Activated CD4-positive, alpha-beta T cell treated with anti-CD3 and anti-CD28 coated beads for 1 hour (primary cell): ENCODE data around the gene NUDT19.
A peak's percentile ranks its signal among the peaks of the same experiment; 100 is the strongest.
"Not testable (repeated sequence)": the region's sequence is repeated elsewhere in the genome, so short reads cannot be mapped to it uniquely, and the experiment has no call there.

Source experiments
- DNase-seq: peaks from one replicate; pipeline ENCODE4 v3.0.0-alpha.2; 2020

Gene NUDT19

DNA sequence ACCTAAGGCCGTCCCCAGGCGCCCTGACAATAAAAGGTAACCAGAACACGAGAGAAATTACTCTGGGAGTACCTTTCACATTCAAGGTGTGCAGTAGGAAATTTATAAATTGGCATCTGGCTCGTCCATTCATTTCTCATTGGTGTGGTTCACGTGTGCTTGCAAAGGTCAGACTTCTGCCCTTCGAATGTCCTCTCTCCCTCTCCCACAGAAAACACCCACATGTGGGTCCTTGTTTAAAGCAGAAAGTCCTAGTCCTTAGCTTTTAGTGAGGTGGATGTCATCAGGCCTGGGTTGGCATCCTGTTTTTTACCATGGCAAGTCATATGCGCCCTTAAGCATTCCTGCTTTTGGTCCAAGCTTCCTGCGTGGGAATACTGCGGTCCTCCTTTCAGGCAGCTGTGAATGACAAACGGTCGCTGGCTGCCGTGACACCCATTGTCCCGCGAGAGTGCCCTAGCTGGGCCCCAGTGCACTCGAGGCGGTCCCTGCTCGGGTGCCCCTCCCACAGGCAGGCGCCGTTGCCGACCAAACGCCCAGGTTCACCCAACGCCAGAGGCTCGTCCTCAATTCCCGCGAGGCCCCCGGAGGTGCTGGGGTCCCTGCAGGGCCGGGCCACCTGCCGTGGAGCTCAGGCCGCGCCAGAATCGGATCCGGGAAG is at the start of gene NUDT19:
TSS of gene NUDT19 (plus strand) at position 531 of the 661 bp plus-strand sequence. CDS start 140 bp downstream, outside the sequence.
- peak; percentile 63 for DNase-seq

DNA sequence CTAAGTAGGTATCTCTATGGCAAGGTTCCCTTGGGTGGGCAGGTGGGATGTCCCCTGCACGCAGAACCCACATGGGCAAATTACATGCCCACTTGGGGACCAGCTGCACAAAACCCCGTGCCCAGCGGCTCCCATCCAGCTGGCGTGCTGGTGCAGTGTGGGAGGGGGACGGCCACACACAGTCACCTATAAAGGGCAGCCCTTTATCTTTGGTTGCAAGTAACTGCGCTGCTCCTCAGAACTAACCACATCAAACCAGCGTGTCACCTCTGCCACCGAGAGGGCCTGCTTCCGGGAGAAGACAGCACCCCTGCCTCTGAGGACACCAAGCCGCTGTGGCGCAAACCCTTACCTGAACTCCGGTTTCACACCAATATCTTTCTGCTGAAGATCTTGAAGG is 48.9 kb upstream of the NUDT19 start:
- DNase-seq = peak; percentile 41

DNA sequence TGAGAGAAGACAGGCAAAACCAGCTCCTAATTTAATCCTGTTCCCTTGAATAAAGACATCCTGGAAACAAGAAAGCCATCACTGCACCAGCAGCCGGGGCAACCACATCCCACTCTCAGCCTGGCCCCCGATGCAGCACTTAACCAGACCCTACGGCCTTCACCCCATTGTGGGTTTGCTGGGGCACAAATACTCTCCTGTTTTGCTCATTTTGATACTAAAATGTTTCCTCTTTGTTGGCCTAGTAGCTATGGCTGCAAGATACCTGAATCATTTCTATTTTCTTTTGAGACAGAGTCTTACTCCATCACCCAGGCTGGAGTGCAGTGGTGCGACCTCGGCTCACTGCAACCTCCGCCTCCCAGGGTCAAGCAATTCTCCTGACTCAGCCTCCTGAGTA is 45.1 kb upstream of the NUDT19 start:
- DNase-seq = no peak

DNA sequence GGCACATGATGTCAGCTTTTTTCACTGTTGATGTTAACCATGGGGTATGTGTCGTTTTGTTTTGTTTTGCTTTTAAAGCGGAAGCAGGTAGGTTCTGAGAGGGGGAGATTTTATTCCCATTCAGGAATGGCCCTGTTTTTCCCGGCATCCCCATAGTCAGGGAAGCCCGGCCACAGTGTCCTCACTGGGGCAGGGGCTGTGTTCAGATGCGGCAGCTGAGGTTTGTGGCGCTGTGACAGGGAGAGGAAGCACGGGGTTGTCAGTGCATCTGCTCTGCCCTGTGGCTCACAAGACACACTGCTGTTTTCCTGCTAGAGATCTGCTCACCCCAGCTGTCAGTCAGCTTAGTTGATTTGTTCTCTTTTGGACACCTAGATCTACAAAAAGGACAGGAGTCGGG is 44.3 kb upstream of the NUDT19 start:
- DNase-seq = no peak

DNA sequence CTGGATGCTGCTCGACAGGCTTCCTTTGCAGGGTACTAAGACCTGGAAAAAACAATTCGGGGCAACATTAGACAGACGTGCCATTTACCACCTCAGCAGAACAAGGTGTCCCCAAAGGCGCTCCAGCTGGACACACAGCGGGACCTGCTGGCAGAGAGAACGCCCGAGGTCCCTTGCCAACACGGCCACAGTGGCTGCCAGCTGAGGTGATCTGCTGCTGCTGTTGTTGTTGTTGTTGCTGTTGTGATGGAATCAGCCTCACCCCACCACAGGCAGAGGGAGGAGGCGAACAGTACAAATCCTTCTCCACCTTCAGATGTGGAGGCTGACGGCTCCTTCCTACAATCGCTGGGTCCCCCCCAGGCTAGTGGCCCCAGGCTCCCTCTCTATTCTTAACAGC is 41.9 kb upstream of the NUDT19 start:
- no peak for DNase-seq

DNA sequence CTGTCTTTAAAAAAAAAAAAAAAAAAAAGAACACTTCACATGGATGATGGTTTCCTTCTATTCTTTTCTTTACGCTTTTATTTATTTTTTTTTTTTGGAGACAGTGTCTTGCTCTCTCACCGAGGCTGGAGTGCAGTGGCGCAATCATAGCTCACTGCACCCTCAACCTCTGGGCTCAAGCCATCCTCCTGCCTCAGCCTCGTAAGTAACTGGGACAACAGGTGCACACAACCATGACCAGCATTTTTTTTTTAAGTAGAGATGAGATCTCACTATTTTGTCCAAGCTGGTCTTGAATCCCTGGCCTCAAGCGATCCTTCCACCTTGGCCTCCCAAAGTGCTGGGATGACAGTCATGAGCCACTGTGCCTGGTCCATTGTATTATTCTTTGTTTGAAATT is 41.0 kb upstream of the NUDT19 start:
- DNase-seq = no peak

DNA sequence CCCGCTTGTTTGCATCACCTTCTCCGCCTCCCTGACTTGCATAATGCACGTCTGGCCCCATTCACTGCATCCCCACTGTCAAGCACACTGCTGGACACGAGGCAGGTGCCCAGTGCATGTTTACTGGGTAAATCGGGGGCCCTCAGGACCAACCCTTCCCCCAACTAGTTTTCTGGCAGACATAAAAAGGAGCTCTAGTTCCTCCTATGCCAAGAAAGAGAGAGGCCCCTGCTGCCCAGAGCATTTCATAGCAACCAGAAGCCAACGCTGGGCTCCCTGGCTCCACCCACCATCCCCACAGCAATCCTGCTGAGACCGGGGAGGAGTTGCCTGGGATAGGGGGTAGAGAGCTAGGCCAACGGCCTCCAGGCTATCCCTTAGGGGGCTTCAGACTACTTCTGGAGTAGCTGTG is 39.9 kb upstream of the NUDT19 start:
- DNase-seq = no peak

DNA sequence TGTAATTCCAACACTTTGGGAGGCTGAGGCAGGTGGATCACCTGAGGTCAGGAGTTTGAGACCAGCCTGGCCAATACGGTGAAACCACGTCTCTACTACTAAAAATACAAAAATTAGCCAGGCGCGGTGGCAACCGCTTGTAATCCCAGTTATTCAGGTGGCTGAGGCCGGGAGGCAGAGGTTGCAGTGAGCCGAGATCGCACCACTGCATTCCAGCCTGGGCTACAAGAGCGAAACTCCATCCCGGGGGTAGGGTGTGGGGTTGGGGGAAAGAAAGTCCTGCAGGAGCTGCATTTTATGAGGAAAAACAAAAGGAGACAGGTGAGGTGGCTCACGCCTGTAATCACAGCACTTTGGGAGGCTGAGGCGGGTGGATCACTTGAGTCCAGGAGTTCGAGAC is 39.3 kb upstream of the NUDT19 start:
- DNase-seq = not testable (repeated sequence)

DNA sequence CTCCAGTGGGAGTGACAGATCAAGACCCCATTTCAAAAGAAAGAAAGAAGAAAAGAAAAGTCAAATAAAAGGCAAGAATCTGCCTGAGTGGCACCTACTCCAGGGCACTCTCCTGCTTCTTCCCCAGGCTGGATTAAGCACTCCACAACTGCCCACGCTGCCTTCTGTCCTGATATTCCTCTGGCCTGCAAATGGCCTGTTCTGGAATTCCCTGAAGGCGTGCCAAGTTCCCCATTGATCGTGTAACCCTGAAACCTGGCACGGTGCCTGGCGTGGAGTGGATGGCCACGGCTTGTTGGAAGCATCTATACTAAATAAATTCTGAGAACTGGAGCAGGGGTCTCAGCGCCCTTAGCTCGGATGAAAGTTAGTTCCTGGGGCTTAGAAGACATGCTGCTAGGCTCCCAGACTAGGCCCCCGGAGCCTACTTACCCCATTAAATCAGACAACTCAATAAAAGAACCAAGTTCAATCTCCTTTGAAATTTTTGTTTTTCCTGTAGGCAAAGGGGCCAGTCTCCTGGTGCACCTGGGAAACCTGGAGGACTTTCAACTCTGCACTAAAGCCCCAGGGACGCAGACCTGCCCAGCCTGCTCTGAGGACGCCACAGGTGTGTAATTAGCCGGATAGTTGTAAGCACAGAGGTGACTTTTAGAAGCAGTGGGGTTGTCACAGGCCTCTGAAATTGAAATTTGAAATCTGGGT is 38.6 kb upstream of the NUDT19 start:
- no peak for DNase-seq

DNA sequence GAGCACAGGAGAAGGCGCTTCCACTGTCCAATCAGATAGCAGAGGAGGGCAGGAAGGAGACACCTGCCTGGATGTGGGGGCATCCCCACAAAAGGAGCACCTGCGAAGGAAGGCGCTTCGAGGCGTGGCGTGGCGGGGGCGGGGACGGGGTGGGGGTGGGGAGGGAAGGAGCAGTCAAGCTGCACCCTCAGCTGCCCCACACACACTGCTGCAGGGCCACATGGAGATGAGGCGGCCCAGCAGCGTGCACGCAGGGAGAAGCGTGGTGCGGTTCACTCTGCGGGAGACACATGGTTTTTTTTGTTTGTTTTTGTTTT is 38.1 kb upstream of the NUDT19 start:
- DNase-seq = no peak

DNA sequence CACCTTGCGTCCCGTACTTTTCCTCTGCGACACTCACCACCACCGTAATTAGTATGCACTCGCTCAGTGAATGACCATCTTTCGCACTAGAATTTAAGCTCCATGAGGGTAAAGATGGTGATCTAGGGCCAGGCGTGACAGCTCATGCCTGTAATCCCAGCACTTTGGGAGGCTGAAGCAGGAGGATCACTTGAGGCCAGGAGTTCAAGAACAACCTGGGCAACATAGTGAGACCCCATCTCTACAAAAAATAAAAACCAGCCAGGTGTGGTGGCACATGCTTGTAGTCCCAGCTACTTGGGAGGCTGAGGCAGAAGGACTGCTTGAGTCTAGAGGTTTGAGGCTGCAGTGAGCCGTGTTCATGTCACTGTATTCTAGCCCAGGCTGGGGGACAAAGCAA is 35.2 kb upstream of the NUDT19 start:
- not testable (repeated sequence) for DNase-seq

DNA sequence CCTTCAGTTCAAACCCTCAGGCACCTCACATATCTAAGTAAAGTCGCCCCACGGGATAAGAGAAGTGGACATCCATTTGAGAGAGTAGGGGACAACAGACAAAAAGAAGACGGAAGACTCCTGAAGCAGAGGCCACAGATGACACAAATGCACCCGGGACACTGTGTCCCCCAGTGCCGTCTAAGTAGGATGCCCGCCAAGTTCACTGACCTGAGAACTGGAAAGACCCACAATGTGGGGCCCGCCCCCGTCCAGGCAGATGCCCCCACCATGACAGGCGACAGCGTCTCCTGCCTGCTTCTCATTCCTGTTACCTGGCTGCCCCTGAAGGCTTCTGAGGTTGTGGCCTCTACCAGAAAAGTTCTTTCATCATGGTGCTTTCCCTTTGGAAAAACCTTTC is 33.5 kb upstream of the NUDT19 start:
- DNase-seq = no peak

DNA sequence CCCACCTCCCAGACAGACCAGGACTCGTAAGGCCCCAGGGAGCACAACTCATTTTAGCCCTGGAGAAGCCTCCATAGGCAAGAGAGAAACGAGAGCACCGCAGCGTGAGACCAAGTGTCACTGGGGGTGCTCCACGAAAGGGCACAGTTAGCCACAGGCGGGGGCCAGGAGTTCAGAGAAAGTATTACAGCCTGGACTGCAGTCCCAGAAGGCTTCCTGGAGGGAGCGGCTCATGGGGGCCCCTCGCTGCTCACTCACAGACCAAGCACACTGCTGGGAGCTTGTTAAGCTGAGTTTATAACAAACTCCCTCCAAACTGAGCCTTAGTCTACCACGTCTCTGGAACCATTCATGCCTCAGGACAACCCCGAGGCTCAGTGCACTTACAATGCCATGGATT is 33.1 kb upstream of the NUDT19 start:
- no peak for DNase-seq

DNA sequence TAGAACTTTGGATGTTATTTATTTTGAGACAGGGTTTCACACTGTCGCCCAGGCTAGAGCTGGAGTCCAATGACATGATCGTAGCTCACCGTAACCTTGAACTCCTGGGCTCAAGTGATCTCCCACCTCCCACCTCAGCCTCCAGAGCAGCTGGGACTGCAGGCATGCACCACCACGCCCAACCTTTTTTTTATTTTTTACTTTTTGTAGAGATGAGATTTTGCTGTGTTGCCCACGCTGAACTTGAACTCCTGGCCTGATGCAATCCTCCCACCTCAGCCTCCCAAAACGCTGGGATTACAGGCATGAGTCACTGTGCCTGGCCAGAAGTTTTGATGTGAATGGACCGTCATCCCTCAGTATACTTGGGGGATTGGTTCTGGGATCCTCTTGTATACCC is 30.3 kb upstream of the NUDT19 start:
- DNase-seq = no peak

DNA sequence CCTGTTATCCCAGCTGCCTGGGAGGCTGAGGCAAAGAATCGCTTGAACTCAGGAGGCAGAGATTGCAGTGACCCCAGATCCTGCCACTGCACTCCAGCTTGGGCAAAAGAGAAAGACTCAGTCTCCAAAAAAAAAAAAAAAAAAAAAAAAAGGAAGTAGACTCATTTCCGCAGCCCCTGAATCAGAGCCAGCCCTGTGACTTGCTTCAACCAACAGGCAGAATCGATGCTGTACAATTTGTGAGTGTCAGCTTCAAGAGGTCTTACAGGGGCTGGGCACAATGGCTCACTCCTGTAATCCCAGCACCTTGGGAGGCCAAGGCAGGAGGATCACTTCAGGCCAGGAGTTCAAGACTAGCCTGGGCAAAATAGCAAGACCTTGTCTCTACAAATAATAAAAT is 29.4 kb upstream of the NUDT19 start:
- no peak for DNase-seq

DNA sequence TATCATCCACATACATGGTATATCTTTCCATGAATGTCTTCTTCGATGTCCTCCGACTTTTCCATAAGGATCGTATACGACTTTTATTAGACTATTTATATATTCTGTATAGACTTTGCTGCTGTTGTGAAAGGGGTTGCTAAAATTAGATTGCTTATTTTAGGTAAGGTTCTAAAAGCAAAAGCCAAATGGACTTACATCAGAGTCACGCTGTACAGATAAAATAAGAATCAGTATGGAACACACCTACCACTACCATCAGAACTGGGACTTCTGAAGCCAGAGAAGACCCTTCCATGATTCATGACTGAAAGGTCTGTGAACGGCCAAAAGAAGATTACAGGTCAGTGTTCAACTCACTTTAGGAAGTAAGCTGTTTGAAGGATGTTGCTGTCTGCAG is 25.5 kb upstream of the NUDT19 start:
- no peak for DNase-seq

DNA sequence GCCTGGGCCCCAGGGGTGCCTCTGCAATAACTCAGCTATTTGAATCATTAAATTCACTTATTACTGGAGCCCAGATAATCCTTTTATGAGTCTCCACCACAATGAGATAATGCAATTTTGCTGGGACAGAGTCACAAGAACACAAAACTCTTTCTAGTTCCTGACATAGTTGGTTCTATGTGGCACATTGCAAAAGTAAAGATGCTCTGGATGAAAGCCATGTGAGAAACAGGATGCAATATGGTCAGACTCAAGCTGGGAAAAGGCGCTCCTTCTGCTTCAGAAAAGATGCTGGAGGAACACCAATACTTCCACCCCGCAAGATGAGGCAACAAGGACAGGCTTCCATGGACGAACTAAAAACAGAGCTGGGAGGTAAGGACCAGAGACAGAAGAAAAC is 22.3 kb upstream of the NUDT19 start:
- no peak for DNase-seq

DNA sequence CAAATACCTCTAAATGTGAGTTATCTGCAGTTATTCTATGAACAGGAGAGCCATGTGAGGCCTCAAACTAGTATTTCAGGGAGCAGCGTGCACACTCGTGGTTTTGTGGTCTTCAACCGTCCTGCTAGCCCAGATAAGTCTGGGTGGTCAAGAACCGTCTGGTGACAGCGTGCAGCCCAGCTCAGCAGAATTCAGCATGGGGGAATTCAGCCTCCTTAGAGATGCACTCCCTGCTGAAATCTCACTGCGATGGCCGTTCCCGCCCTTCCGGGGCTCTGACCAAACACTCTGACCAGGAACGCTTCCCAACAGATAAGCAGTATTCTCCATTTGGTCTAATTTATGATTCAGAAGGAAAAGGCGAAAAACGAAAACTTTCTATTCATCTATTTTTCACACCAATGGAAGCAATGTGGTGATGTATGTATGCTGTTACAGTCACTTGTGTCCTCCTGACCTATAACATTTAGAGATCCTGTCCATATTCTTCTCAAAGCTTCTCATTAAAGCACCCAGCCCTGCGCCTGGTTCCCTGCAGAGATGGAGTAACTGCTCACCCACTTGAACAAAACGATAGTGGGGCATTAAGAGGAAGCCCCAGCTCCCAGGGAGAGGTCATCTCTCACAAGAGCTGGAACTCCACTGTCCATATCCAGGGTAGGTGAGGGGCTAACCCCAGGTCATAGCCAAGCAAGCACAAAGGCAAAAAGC is 19.6 kb upstream of the NUDT19 start:
- no peak for DNase-seq

DNA sequence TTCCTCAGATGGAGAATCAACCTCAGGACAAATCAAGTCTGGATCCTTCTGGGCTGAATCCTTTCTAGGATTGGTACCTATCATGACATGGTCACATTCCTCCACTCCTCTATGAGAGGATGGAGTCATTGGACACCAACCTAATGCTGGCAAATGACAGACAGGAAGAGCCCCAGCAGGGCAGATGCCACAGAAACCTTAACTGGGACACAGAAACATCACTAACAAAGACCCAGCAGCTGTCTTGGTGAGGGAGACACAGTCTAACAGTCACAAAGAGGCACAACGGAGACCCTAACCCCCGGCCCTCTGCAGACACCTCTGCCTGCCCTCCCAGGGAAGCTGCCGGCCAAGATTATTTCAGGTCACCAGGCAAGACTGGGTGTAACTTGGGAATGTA is 18.8 kb upstream of the NUDT19 start:
- no peak for DNase-seq

DNA sequence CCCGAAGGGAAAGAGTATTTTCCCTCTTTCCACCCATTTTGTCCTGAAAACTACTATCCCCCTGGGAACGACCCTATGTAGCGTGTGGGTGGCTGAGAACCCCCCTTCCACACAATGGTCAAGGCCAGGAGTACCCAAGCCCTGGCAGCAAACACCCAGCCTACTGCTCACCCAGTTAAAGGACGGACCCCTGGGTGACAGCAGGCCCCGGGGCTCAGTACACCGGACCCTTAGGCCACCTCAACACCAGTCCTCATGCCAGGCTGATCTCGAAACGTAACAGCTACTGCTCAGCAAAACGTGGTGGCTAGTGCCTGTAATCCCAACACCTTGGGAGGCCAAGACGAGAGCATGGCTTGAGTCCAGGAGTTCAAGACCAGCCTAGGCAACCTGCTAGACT is 18.0 kb upstream of the NUDT19 start:
- no peak for DNase-seq

DNA sequence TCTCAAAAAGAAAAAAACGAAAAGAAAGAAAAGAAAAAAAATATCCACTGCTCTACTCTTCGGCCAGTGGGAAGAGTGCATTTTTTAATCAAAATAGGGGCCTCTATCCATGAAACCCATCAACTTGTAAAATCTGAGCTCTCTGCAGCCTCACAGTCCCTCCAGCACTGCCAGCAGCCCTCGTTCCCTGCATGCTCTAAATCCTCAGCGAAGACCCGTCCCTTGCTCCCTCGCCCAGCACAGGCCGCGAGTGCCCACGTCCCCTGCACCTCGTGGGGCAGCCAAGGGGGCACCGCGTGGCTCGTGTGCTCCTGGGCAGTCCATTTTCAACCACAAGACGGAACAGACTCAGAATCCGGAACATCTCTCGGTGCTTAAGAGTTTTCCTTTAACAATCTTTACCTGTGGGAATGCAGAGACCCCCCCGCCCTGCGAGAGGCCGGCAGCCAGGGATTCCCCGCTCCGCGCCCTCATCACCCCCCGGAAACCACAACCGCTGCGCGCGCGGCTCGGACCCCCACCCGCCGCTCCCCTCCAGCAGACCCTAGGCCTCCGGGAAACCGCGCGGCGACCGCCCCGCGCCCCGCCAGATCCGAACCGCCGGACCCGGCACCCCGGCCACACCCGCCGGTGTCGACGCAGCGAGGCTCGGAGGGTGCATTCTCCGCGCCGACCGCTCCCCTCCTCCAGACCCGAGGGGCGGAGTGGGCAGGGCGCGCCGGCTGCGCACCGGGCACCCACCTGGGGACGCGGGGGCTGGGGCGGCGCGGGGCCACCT is 17.3 kb upstream of the NUDT19 start:
- no peak for DNase-seq

DNA sequence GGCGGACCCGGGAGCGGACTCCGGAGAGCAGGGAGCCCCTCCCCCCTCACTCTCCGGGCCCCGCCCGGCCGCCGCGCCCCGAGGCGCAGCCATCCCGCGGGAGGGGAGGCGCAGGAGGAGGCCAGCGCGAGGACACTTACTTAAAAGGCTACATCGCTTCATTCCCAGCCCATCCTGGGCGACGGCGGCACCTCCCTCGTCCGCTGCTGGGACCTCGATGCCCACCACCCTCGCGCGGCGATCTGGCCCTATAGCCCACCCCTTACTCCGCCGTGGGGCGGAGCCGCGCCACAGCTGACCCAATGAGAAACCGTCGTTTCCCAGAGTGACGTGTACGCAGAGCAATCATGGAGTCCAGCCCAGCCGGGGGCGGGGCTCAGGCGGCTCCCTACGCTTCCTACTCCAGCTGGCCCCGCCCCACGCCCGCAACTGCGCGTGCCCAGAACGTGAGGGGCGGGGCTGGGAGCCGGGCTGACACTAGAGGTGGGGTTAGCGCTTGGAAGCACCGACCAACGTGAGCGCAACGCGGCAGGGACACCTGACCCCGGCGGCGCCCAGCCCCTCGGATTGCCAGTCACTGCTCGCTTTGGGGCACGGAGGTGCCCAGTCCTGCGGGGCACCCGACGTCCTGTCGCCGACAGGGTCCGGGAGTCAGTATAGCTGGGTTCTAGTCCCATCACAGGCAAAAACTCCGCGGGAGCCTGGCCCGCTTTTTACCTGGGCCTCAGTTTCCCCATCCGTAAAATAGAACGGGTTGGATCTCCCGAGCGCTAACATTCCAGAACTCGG is 16.5 kb upstream of the NUDT19 start, which contains the start of gene ANKRD27:
TSS of gene ANKRD27 (minus strand) at position 250 of the 789 bp plus-strand sequence. CDS start 16,165 bp downstream, outside the sequence.
- DNase-seq = peak; percentile 97
